ENCODE data around the gene MYO5A. TPM values are rescaled to one million over a fixed set of nuclear protein-coding genes. Genes with fewer than 3 reads are reported as not detected.
A peak's percentile ranks its signal among the peaks of the same experiment; 100 is the strongest.

MYO5A gene
- polyA plus RNA-seq, 2 of the 4 experiments (the other 2 are of a cell fraction): 15.1 to 46.7 TPM

DNA sequence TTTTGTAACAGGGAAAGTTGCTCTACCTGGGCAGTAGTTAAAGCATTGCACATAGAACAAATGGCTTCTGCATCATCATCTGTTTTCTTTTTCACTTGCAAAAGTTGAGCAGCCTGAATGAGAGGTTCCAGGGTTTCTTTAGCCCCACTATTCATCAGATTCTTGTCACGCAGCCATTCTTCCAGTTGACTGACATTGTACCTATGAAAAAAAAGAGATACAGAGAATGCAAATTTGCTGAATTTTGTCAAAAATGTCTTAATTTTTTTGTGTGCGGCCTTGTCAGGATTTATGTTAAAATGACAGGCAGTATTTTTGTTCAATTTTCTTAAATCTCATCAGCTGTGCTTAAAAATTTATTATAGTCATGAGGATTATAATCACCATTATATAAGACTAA, 211.7 kb downstream of the MYO5A start:
- TF ChIP-seq EP300 (IDR thresholded peaks at IDR 0.05) (no peak), POLR2A (IDR thresholded peaks at IDR 0.05; ENCODE audit: low read length) (no peak), HOXA7 (CRISPR knock-in tag; IDR thresholded peaks at IDR 0.05) (no peak), ZNF302 (CRISPR knock-in tag; IDR thresholded peaks at IDR 0.05) (no peak), CTCF (IDR thresholded peaks at IDR 0.05) (no peak), RAD21 (conservative IDR thresholded peaks at IDR 0.05 in 1 of 2, IDR thresholded peaks at IDR 0.05 in 1 of 2) (no peak), NR3C1 (IDR thresholded peaks at IDR 0.05) (no peak), ZC3H11A (IDR thresholded peaks at IDR 0.05) (no peak), NPAS2 (CRISPR knock-in tag; IDR thresholded peaks at IDR 0.05; ENCODE audit: borderline replicate concordance) (no peak), HDAC2 (IDR thresholded peaks at IDR 0.05) (no peak), CHD4 (IDR thresholded peaks at IDR 0.05; ENCODE audit: borderline replicate concordance) (no peak), JUN (IDR thresholded peaks at IDR 0.05) (no peak), RARB (CRISPR knock-in tag; IDR thresholded peaks at IDR 0.05) (no peak), EHF (CRISPR knock-in tag; IDR thresholded peaks at IDR 0.05) (no peak)
- TF ChIP-seq, protein P1, sequence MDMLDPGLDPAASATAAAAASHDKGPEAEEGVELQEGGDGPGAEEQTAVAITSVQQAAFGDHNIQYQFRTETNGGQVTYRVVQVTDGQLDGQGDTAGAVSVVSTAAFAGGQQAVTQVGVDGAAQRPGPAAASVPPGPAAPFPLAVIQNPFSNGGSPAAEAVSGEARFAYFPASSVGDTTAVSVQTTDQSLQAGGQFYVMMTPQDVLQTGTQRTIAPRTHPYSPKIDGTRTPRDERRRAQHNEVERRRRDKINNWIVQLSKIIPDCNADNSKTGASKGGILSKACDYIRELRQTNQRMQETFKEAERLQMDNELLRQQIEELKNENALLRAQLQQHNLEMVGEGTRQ (IDR thresholded peaks at IDR 0.05): no peak
- TF ChIP-seq, protein P2, sequence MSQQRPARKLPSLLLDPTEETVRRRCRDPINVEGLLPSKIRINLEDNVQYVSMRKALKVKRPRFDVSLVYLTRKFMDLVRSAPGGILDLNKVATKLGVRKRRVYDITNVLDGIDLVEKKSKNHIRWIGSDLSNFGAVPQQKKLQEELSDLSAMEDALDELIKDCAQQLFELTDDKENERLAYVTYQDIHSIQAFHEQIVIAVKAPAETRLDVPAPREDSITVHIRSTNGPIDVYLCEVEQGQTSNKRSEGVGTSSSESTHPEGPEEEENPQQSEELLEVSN (IDR thresholded peaks at IDR 0.05; ENCODE audit: borderline replicate concordance, low read depth): no peak
- 98% methylated on average over 2 of the region's 2 CpGs for WGBS (ENCODE audit: missing lambda C conversion rate)
- Histone ChIP-seq H3K27ac (no peak overlapping the region), H3K4me2 (no peak overlapping the region), H3K4me1 (no peaks in the 10 kb centered on the region), H3K4me3 (no peak overlapping the region), H3K9me3 (no peaks in the 10 kb centered on the region)
- POLR2A ChIA-PET: no interaction called here
- ATAC-seq: no peak
- FAIRE-seq: peak; percentile 36
- CTCF ChIA-PET: interaction anchor here (2.4 to 5.1 kb wide), 3 partner anchors 10 to 60 kb away, joined by 8 to 24 read pairs (median 8); no protein-coding TSS in a partner anchor
- DNase-seq (ENCODE audit: low read depth in 1 of 2, low spot score in 1 of 2): no peak

GRCh38 chr15:52309154-52309548, 219.5 kb downstream of the MYO5A start:
- H3K4me2 ChIP-seq: no peak overlapping the region
- no peak overlapping the region for H3K4me3 ChIP-seq
- ATAC-seq: no peak
- 84% methylated on average over 6 of the region's 6 CpGs for WGBS (ENCODE audit: missing lambda C conversion rate)
- FAIRE-seq: no peak
- POLR2A ChIA-PET: no interaction called here
- H3K27ac ChIP-seq: no peak overlapping the region
- peaks cover 13% of the 10 kb centered on the region for H3K4me1 ChIP-seq
- TF ChIP-seq TP53 (CRISPR knock-in tag; IDR thresholded peaks at IDR 0.05) (no peak), EHF (CRISPR knock-in tag; IDR thresholded peaks at IDR 0.05) (no peak), HDAC2 (IDR thresholded peaks at IDR 0.05) (no peak), HEYL (CRISPR knock-in tag; IDR thresholded peaks at IDR 0.05) (no peak), FOSB (CRISPR knock-in tag; IDR thresholded peaks at IDR 0.05) (no peak)
- TF ChIP-seq, protein P2 (IDR thresholded peaks at IDR 0.05; ENCODE audit: borderline replicate concordance, low read depth): no peak
- no peak for DNase-seq (ENCODE audit: low read depth in 1 of 2, low spot score in 1 of 2)
- no peaks in the 10 kb centered on the region for H3K9me3 ChIP-seq
- CTCF ChIA-PET: interaction anchor here (0.9 to 3.6 kb wide), 2 partner anchors 21 to 53 kb away, joined by 5 to 24 read pairs; no protein-coding TSS in a partner anchor

GRCh38 chr15:52308446-52309153, 220.1 kb downstream of the MYO5A start:
- TF ChIP-seq HOXB13 (CRISPR knock-in tag; IDR thresholded peaks at IDR 0.05; ENCODE audit: low read depth) (no peak), POLR2AphosphoS2 (conservative IDR thresholded peaks at IDR 0.05; ENCODE audit: low read length) (no peak), SMC3 (IDR thresholded peaks at IDR 0.05) (no peak), POLR2A (IDR thresholded peaks at IDR 0.05; ENCODE audit: low read length) (no peak), RCOR1 (IDR thresholded peaks at IDR 0.05; ENCODE audit: low read depth, low read length) (no peak), EP300 (IDR thresholded peaks at IDR 0.05) (no peak), EHMT2 (IDR thresholded peaks at IDR 0.05; ENCODE audit: low read depth) (no peak), JUN (IDR thresholded peaks at IDR 0.05) (no peak), RFX5 (IDR thresholded peaks at IDR 0.05) (no peak), SREBF2 (IDR thresholded peaks at IDR 0.05) (no peak), GATA3 (IDR thresholded peaks at IDR 0.05; ENCODE audit: borderline replicate concordance) (no peak), HOXB5 (CRISPR knock-in tag; IDR thresholded peaks at IDR 0.05) (no peak), KDM1A (IDR thresholded peaks at IDR 0.05; ENCODE audit: low read depth) (no peak)
- peaks cover 13% of the 10 kb centered on the region for H3K4me1 ChIP-seq
- 87% methylated on average over 8 of the region's 8 CpGs for WGBS (ENCODE audit: missing lambda C conversion rate)
- H3K4me3 ChIP-seq: no peak overlapping the region
- ChIA-PET POLR2A (no interaction called here), CTCF (interaction anchor here (0.9 to 3.6 kb wide), 2 partner anchors 21 to 52 kb away, joined by 5 to 24 read pairs; no protein-coding TSS in a partner anchor)
- H3K9me3 ChIP-seq: no peaks in the 10 kb centered on the region
- no peak for FAIRE-seq
- no peak overlapping the region for H3K27ac ChIP-seq
- no peak overlapping the region for H3K4me2 ChIP-seq
- no peak for DNase-seq (ENCODE audit: low read depth in 1 of 2, low spot score in 1 of 2)
- ATAC-seq: peak; percentile 30 to 34; a peak in 4 of 6 replicates
